Coronary artery (tissue), 2 donors: ENCODE measurements around the gene KCNQ4.

ENCODE experiments used
- DNase-seq: peaks from one replicate; pipeline ENCODE4 v3.0.0-alpha.2; 2017; ENCODE audit warnings: low spot score
- H3K27ac ChIP-seq, 2 donors: fragments of 200-600 bp; sonication (generic); one replicate each; pipeline ENCODE4 v1.5.1; 2016 to 2019
- H3K4me3 ChIP-seq: fragments of 200-600 bp; sonication (generic); 2 replicates; pipeline ENCODE4 v1.5.1; 2016; ENCODE audit warnings: mild to moderate bottlenecking, moderate library complexity
- CTCF ChIP-seq: fragments of 200-600 bp; sonication (generic); IDR thresholded peaks from one replicate; pipeline ENCODE4 v1.5.1; 2019; ENCODE audit warnings: antibody characterized with exemption

Gene KCNQ4

GRCh38 chr1:40836283-40836682 lies 52.7 kb downstream of the KCNQ4 start:
- no peak overlapping the region for H3K4me3 ChIP-seq
- no peak for TF ChIP-seq CTCF
- no peak for DNase-seq
- H3K27ac ChIP-seq: no peak overlapping the region

- no peak for TF ChIP-seq CTCF
- no peak overlapping the region for H3K27ac ChIP-seq
- no peak overlapping the region for H3K4me3 ChIP-seq
- DNase-seq: no peak
These were observed 54.0 kb downstream of the KCNQ4 start for GRCh38 chr1:40837601-40838000.

GRCh38 chr1:40838045-40838979 lies 54.7 kb downstream of the KCNQ4 start:
- no peak overlapping the region for H3K27ac ChIP-seq
- no peak for DNase-seq
- no peak for TF ChIP-seq CTCF
- no peak overlapping the region for H3K4me3 ChIP-seq

- Histone ChIP-seq H3K4me3 (no peak overlapping the region), H3K27ac (no peak overlapping the region)
- TF ChIP-seq CTCF: no peak
- DNase-seq: no peak
These were observed 55.7 kb downstream of the KCNQ4 start for GRCh38 chr1:40838980-40839942.

GRCh38 chr1:40839943-40840335 lies 56.4 kb downstream of the KCNQ4 start:
- H3K27ac ChIP-seq: no peak overlapping the region
- TF ChIP-seq CTCF: no peak
- DNase-seq: no peak

GRCh38 chr1:40840526-40841323 lies 57.1 kb downstream of the KCNQ4 start:
- no peak for TF ChIP-seq CTCF
- no peak overlapping the region for H3K4me3 ChIP-seq
- H3K27ac ChIP-seq: no peak overlapping the region
- no peak for DNase-seq

More at GRCh38 chr1:40839943-40840335, 56.4 kb downstream of the KCNQ4 start:
- no peak overlapping the region for H3K4me3 ChIP-seq
